ENCODE results near the gene GBA2.

Gene GBA2

DNA sequence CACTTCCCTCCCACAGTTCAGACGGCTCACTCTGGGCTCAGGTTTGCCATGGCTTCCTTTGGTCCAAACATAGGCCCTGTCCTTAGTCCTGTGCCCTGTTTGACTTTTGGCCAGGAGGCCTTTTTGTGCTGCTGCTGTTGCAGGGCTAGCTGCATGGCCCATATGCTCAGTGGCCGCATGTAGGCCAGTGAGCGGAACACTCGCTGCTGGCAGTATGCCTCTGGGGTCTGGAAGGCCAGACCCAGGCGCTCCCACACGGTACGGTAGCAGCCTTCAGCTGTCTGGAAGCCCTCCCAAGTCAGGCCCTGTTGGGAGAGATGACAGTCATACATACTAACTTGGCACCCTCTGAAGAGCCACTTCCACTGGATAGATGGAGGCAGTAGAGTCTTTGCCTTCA is 11.9 kb downstream of the GBA2 start:
- no peak for DNase-seq (ENCODE audit: low read depth)

DNA sequence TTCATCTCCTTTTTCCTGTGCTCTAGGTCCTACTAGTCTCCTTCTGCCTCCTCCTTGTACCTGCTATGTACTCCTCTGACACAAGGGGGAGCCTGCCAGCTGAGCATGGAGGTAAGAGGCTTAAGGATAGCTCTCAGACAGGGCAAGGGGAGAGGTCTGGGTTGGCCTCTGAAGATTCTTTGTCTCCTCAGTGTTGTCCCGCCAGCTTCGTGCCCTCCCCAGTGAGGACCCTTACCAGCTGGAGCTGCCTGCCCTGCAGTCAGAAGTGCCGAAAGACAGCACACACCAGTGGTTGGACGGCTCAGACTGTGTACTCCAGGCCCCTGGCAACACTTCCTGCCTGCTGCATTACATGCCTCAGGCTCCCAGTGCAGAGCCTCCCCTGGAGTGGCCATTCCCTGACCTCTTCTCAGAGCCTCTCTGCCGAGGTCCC is 12.8 kb downstream of the GBA2 start:
- DNase-seq (ENCODE audit: low read depth): peak; percentile 52

DNA sequence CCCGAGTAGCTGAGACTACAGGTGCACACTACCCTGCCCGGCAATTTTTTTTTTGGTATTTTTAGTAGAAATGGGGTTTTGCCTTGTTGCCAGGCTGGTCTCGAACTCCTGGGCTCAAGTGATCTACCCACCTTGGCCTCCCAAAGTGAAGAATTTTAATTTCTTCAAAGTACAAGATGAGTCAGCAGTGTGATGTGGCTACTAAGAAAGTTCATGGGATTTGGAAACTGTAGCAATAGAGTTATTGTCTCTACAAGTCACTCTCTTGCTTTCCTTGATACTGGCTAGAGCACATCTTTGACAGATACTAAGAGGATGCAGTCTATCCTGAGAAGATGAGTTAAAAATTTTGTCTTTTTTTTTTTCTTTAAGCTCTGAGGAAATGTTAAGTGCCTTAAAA is 14.9 kb downstream of the GBA2 start:
- no peak for DNase-seq (ENCODE audit: low read depth)

GRCh38 chr9:35732800-35733541 is 16.1 kb downstream of the GBA2 start:
- no peak for DNase-seq (ENCODE audit: low read depth)

GRCh38 chr9:35732185-35732799 is 16.7 kb downstream of the GBA2 start, which contains the start of the genes CREB3 and TLN1:
TSS of gene CREB3 (plus strand) at chr9:35732666. CDS start at chr9:35732773, 107 bp downstream.
TSS of gene TLN1 (minus strand) at chr9:35732195. CDS start at chr9:35725694, 6,501 bp downstream.
- DNase-seq (ENCODE audit: low read depth): peak; percentile 96

DNA sequence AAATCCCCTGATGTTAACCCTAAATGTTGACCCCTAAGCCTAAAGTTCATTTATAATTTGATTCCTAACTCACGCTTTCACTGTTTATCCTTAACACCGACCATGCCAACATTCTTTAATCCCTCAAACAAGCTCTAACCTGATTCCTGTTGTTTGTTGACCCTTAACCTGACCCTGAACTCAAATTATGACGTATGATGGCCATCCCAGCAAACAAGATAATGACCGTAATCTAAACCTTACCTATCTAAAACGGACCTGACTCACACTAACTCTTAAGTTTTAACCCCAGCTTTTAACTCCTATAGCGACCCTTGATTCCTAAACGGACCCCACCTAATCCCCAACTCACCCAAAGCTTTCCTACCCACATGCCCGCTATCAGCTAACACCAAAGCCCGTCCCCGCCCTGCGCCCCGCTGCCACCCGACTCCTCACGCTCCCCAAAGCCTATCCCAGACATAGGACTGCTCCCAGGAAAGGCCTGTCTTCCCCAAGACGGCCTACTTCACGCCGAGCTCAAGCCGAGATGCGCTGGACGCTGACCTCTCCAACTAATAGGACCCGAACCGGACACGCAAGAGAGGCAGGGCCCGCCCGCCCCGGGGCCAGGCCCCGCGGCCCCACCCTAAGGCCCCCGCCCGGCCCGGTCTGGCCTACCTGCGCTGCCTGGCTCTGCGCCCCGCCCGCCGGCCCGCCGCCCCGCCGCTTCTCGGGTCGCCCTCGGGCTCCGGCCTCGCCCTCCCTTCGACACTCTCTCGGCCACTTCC is 17.4 kb downstream of the GBA2 start:
- DNase-seq (ENCODE audit: low read depth): no peak

- no peak for DNase-seq (ENCODE audit: low read depth)
Observed at GRCh38 chr9:35730486-35730854, 18.6 kb downstream of the GBA2 start.

DNA sequence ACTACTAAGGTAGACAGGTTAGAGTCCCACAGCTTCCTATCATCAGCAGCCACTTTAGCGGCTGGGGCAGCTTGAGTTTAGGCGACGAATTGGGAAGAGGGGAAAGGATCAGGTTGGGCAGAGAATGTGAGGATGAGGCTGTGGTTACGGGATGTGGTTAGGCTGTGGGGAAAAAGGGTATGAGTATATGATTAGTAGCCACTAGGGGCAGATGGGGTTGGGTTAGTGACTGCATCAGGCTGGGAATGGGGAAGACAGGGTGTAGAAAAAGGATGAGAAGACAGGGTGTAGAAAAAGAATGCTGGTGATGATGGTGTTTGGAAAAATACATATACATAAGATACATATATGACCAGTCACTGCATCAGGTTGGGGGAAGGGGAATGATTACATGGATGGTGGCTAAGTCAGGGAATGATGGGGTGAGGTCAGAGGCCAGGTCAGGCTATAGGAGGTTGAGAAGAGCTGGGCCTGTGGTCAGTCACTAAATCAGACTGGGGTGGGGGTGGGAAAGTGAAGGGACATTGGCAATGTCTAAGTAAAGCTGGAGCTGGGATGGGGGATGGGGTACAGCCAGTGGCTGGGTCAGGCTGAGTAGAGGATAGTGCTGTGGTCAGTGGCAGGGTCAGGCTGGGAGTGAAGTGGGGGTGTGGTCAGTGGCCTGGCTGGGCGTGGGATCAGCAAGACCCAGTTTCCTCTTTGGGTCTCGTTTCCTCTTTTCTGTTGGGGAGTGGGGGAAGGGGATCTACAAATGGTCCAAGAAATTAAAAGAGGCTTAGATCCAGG is 19.1 kb downstream of the GBA2 start:
- peak; percentile 90 for DNase-seq (ENCODE audit: low read depth)

DNA sequence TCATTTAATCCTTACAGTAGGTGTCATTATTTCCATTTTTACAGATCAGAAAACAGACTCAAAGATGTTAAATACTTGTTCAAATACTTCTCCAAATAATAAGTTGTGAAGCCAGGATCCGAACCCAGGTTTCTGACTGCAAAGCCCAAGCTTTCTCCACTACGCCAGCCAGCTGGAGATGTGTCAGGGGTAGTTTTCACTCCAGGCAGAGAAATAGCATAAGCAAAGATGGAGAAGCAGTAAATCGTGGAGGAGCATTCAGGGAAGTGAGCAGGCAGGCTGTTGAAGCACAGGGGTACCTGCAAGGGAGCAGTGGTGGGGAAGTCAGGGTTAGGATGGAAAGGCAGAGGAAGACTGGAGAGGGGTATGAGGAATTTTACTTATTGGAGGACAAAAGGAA is 19.9 kb downstream of the GBA2 start:
- DNase-seq (ENCODE audit: low read depth): no peak

GRCh38 chr9:35728041-35728971 is 20.7 kb downstream of the GBA2 start:
- DNase-seq (ENCODE audit: low read depth): peak; percentile 89

DNA sequence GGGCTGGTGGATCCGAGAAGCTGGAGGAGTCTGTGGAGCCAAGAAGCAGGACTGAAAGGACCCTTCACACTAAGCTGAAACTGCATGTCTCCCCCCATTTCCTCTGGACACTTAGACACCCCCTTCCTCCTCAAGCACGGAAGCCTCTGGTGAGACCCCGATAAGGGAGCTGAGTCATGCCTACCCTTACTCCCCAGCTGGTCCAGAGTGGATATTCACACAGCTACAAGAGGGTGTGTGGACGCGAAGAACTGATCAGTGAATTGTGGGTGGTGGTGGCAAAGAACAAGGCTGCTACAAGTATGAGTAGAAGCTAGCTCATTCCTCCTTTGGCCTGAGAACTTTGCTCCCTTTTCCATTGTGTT is 21.4 kb downstream of the GBA2 start:
- DNase-seq (ENCODE audit: low read depth): peak; percentile 90

- DNase-seq (ENCODE audit: low read depth): no peak
Observed at GRCh38 chr9:35726931-35727330, 22.1 kb downstream of the GBA2 start.

- no peak for DNase-seq (ENCODE audit: low read depth)
Observed at GRCh38 chr9:35725362-35725761, 23.7 kb downstream of the GBA2 start.

DNA sequence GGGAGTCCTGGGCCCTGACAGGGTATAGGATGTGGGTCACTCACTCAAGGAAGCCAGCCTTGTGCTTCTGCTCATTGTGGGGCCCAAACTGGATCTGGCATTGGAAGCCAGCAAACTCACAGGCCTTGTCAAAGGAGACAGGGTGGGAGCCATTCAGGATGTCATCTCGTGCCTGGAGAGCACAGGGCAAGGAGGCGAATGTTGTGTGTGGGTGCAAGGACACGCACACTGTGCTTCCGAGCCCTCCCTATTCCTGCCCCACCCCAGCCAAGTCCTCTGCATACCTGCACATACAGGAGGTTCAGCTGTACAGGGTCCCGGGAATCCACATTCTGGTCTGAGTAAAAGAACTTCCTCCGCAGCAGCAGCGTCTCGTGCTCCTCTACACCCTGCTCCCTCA is 25.1 kb downstream of the GBA2 start:
- no peak for DNase-seq (ENCODE audit: low read depth)

DNA sequence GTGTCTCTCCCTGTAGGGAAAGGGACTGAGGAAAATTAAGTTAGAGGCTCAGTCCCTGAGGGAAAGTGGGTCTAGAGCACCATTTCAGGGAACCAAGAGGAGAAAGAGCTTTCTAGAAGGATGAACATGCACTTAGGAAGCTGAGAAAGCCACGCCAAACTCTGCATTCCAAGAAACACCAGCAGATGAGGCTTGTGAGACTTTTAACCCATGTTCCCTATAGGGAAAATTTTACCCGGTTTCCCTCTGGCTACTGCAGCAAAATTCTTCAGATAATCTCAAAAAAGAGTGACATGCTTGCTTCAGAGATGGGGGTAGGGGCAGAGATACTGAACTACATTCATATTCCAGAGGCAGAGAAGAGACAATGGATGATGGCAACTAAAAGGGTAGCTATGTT is 25.6 kb downstream of the GBA2 start:
- DNase-seq (ENCODE audit: low read depth): no peak

GRCh38 chr9:35719546-35719945 is 29.5 kb downstream of the GBA2 start:
- no peak for DNase-seq (ENCODE audit: low read depth)

GRCh38 chr9:35718721-35719511 is 30.1 kb downstream of the GBA2 start:
- DNase-seq (ENCODE audit: low read depth): no peak

- DNase-seq (ENCODE audit: low read depth): no peak
Observed at GRCh38 chr9:35717132-35717870, 31.7 kb downstream of the GBA2 start.

DNA sequence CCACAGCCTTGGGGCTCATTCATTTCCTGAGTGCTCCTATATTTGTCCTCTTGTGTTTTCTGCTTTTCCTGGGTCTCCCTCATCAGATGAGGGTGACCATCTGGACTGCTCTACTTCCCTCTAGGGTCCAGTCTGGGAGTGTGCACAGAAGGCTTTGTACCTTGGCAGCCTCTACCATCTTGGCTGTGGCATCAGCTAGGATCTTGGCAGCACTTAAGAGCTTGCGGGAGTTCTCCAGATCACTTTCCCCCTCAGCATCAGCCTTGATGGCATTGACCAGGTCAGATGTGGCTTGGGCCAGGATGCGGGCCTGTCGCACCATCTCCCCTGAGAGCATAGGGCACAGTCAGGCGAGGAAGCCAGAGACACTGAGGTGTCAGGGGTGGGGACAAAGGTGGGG is 32.8 kb downstream of the GBA2 start:
- DNase-seq (ENCODE audit: low read depth): no peak
